GM12874 (cell line): ENCODE data around the gene PTPN1.

ENCODE experiments used
- TF ChIP-seq, protein P1 (sequence below): IDR thresholded peaks from 2 replicates; pipeline ENCODE4 v1.5.1; 2011; ENCODE audit warnings: low read depth, mild to moderate bottlenecking, control low read depth, low read length, moderate library complexity; ENCODE audit not compliant: insufficient read depth

The PTPN1 gene

DNA sequence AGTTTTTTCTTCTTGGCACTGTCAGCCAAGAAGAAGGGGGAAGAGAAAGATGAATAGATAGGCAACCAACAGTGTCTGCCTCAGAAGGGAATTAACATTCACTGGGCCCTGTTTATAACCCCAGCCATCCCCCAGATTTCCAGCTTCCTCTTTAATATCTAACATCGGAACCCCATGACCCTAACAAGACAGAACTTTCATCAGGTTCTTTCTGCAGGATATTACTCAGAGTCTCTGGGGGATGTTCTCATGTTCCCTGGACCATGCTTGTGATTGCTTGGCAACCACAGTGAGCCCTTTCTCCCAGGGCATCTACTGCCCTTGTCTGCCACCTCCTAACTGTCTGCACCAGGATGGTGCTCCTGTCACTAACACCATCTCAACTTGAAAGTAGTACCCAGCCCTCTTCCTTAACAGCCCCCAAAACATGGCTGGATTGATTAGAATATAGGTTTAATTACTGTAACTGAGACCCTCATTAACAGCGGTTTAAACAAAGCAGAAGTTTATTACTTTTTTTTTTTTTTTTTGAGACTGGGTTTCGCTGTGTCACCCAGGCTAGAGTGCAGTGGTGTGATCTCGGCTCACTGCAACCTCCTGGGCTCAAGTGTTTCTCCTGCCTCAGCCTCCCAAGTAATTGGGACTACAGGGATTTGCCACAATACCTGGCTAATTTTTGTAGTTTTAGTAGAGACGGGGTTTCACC lies 12.0 kb upstream of the PTPN1 start:
- TF ChIP-seq, protein P1, sequence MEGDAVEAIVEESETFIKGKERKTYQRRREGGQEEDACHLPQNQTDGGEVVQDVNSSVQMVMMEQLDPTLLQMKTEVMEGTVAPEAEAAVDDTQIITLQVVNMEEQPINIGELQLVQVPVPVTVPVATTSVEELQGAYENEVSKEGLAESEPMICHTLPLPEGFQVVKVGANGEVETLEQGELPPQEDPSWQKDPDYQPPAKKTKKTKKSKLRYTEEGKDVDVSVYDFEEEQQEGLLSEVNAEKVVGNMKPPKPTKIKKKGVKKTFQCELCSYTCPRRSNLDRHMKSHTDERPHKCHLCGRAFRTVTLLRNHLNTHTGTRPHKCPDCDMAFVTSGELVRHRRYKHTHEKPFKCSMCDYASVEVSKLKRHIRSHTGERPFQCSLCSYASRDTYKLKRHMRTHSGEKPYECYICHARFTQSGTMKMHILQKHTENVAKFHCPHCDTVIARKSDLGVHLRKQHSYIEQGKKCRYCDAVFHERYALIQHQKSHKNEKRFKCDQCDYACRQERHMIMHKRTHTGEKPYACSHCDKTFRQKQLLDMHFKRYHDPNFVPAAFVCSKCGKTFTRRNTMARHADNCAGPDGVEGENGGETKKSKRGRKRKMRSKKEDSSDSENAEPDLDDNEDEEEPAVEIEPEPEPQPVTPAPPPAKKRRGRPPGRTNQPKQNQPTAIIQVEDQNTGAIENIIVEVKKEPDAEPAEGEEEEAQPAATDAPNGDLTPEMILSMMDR, result no peak

DNA sequence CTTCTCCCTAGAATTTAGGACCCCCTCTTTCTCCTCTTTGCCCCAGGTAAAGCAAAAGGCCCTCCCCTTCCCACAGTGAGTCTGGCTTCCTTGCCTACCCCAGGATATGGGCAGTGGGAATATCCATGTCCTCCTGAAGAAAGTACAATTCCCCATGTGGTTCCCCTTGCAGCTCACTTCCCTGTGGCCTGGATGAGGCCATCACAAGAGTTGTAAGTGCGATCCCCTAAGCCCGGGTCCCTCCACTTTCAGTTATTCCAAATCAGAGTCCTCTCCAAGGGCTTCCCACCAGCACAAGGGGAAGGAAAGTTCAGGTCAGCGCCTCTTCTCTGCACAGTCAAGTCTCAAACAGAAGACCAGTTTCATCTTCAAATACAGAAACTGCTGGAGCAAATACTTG lies 10.2 kb upstream of the PTPN1 start:
- TF ChIP-seq, protein P1, result no peak

DNA sequence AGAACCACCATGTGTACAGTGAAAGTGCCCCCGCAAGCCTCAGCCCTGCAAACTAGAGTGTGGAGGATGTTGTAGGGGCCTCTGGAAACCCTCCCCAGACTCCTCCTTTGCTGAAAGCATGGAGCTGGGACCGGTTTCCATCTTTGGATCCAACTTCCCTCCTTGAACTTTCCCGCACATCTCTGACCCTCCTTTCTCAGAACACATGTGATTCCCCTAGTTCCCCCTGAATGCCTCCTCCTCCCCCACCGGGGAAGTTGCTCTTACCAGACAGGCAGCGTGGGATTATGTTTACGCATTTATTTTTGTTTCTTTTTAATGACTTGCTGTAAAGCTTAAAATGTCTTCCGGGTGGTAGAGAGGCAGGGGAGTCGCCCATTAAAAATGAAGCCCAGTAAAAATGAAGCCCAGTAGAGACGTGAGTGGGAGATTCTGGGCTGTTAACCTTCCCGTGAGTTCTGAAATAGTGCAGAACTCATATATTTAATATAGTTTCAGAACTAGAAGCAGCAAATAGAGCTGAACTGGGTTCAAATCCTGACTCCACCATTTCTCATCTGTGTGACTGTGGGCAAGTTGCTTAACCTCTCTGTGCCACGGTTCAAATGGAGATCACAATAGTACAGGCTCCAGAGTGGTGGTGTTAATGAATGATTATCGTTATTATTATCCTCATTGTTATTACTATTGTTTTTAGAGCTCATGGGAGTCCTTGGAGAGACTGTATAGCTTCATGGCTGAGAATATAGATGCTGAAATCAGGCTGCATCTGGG lies 8.0 kb upstream of the PTPN1 start:
- TF ChIP-seq, protein P1, result no peak

DNA sequence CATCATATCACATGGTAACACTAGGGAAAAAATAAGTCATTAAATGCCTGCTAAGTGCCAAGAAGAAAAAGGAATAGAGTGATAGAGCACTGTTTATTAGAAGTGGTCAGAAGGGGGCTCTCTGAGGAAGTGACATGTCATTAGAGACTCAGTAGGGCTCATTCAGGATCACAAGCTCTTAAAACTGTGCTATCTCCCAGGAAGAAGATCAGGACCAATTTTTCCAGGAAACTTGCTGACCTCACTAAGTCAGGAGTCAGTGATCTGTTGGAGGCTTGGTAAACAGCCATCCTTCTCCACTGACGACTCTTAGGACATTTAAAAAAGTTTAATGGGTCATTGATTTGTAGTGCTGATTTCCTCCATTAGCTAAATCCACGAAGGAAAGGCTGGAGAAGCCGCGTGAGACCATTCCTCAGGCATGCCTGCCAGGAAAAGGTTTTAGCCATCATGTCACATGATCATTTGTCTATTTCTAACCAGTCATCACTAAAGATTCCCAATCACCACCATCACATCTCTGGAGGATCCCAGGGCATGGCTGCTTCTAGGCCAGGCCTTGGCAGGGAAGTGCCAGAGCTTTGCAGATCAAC lies 5.9 kb upstream of the PTPN1 start:
- TF ChIP-seq, protein P1, result no peak

DNA sequence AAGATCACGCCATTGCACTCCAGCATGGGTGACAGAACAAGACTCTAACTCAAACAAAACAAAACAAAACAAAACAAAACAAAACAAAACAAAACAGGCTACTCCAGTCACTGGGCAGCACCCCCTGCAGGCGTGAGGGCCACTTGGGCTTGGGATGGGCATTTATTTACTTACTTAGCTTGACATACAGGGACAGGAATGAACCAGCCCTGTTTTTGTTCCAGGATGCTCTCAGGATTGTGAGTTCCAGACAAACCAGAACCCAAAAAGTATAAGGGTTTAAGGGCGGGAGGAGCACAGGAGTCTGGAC lies 4.0 kb upstream of the PTPN1 start:
- TF ChIP-seq, protein P1, result no peak

DNA sequence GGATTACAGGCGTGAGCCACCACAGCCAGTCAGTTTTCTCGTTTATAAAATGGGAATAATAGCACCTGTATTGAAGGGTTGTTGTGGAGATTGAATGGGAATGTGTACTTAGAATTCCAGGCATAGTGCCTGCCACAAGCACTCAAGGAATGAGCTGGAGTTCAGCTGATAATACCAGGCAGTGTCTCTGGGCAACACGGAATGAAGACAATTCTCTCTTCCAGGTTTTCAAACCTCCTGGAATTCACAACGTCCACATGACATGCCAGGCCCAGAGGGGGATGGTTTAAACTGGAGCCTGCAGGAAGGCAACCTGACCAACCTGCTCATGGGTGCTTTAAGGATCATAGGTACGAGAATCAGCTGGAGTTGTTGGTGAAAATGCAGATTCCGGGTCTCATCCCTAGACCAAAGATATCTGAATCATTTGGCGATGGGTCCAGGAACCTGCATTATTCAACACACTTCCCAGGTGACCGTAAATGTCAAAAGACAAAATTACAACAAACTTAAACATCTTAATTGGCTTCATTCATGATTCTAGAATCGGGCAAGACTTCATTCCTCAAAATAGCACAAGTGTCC lies 1.9 kb upstream of the PTPN1 start:
- TF ChIP-seq, protein P1, result no peak
